AG04449 (cell line): ENCODE data around the gene GM2A.
"Not testable (repeated sequence)": the region's sequence is repeated elsewhere in the genome, so short reads cannot be mapped to it uniquely, and the experiment has no call there.

Experiments used
- CTCF ChIA-PET: fragments of 350-600 bp; formaldehyde crosslinking; extraction: SDS; loops from one replicate; lab custom pipeline; 2021; ENCODE audit warnings: antibody characterized with exemption; lab: Yijun Ruan, JAX
- POLR2A ChIA-PET: fragments of 400-600, 350-600 bp; formaldehyde crosslinking; extraction: SDS; loops from one replicate; lab custom pipeline; 2020; ENCODE audit warnings: antibody characterized with exemption, inconsistent platforms; lab: Yijun Ruan, JAX
- DNase-seq: peaks from one replicate; pipeline ENCODE4 v3.0.0-alpha.2; 2010; ENCODE audit warnings: low read depth, low spot score
- H3K4me3 ChIP-seq: 2 replicates; pipeline ENCODE4 v1.5.1; 2011; ENCODE audit warnings: low read depth, mild to moderate bottlenecking, control low read depth, low read length
- CTCF ChIP-seq: IDR thresholded peaks from one replicate; pipeline ENCODE4 v1.5.1; 2011; ENCODE audit warnings: mild to moderate bottlenecking, moderate library complexity, low read length, control low read depth, inconsistent platforms; ENCODE audit not compliant: insufficient read depth; ENCODE audit errors: missing control alignments

Gene GM2A

DNA sequence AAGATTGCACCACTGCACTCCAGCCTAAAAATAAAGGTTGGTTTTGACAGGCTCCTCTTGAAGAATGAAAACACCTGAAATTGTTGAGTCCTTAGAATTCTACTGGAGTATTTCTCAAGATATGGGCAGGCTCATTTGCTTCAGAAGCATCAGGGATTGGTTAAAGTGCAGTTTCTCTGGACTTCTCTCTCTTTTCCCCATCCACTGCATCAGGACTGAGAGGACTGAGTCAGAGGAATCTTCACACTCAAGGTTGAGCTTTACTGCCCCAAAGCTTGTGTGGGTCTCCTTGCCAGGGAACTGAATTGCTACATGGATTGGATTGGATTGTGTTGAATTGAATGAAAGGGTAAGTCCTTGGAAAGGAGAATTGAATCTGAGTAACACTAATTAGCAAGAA is 21.6 kb upstream of the GM2A start:
- ChIA-PET POLR2A (no interaction called here), CTCF (interaction anchor here (0.8 to 1.2 kb wide), 2 partner anchors 10 kb away, joined by 3 read pairs; no protein-coding TSS in a partner anchor)
- no peak overlapping the region for H3K4me3 ChIP-seq
- DNase-seq, result no peak
- TF ChIP-seq CTCF, result no peak

- DNase-seq, result no peak
- ChIA-PET POLR2A (no interaction called here), CTCF (no interaction called here)
- no peak for TF ChIP-seq CTCF
- H3K4me3 ChIP-seq, result no peak overlapping the region
These were observed 19.3 kb upstream of the GM2A start for GRCh38 chr5:151233616-151234085.

DNA sequence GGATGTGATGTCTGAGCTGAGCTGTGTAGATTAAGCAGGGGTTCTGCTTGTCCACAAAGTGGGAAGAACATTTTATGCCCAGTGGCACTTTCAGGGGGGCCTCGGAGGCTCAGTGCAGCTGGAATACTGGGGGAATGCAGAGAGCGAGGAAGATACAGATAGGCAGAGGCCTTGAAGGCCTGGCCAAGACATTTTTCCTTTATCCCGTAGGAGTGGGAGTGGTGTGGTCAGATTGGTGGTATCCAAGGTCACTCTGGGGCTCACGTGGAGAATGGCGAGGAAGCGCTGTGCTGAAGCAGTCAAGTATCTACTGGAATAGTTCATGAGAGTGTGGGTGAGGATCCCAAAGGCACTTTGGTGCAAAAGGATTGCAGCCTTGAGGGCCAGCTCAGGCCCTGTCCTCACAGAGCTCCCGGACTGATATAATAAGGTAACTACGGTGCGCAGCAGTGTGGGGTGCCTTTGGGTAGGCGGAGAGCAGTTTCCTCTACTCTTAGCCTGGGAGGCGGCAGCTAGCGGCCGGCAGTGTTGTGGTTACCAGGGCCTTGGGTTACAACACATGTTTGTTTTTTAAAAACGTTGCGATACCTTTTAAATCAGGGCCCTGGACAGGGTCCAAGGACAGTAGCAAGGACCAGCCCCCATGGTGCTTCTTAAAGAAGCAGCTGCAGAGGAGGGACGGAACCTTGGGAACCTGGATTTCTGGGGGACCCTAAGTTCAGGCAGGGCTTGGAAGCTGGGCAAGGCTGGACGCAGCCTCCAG is 18.3 kb upstream of the GM2A start:
- H3K4me3 ChIP-seq, result no peak overlapping the region
- no peak for DNase-seq
- CTCF ChIA-PET, result interaction anchor here (1.3 kb wide), 1 partner anchor 10 kb away, joined by 5 read pairs; the partner anchor contains the start of gene CCDC69
- POLR2A ChIA-PET, result no interaction called here
- TF ChIP-seq CTCF, result no peak

- POLR2A ChIA-PET, DNase-seq, H3K4me3 ChIP-seq: not testable (repeated sequence)
- CTCF ChIA-PET, result interaction anchor here (1.3 kb wide), 1 partner anchor 11 kb away, joined by 5 read pairs; the partner anchor contains the start of gene CCDC69
These were observed 17.8 kb upstream of the GM2A start for GRCh38 chr5:151235239-151235571.

GRCh38 chr5:151236888-151237287 is 16.1 kb upstream of the GM2A start:
- ChIA-PET POLR2A (no interaction called here), CTCF (interaction anchor here (1.1 kb wide), 1 partner anchor 115 kb away, joined by 3 read pairs; no protein-coding TSS in a partner anchor)
- TF ChIP-seq CTCF, result no peak
- DNase-seq, result no peak
- H3K4me3 ChIP-seq, result no peak overlapping the region

GRCh38 chr5:151237685-151238084 is 15.3 kb upstream of the GM2A start:
- no peak for TF ChIP-seq CTCF
- no peak for DNase-seq
- no peak overlapping the region for H3K4me3 ChIP-seq
- CTCF ChIA-PET, result interaction anchor here (1.0 to 3.8 kb wide), 10 partner anchors 8 to 285 kb away, joined by 3 to 17 read pairs (median 4); no protein-coding TSS in a partner anchor
- POLR2A ChIA-PET, result no interaction called here
